OCI-LY3 (cell line): ENCODE measurements around the gene SIPA1L2.

Source experiments
- H2AFZ ChIP-seq: fragments of 200-600, 300-600 bp; shearing (Covaris generic); 2 replicates; pipeline ENCODE4 v1.6.0; 2014; ENCODE audit warnings: antibody characterized with exemption, low read depth, low read length
- H3K27ac ChIP-seq: fragments of 200-600, 300-600 bp; sonication (generic); 2 replicates; pipeline ENCODE4 v1.5.1; 2014; ENCODE audit warnings: mild to moderate bottlenecking, low read length, moderate library complexity, mixed read lengths
- H3K27me3 ChIP-seq: fragments of 200-600, 300-600 bp; sonication (generic); 2 replicates; pipeline ENCODE4 v1.6.1; 2014; ENCODE audit warnings: low read depth, low read length, mixed read lengths
- H3K36me3 ChIP-seq: fragments of 200-600, 300-600 bp; sonication (generic); replicated peaks from 2 replicates; pipeline ENCODE3; 2014; ENCODE audit warnings: low read depth, low read length, mixed read lengths
- H3K4me1 ChIP-seq: fragments of 300-600, 200-600 bp; sonication (generic); 2 replicates; pipeline ENCODE4 v1.6.1; 2014; ENCODE audit warnings: low read length, mixed read lengths
- H3K4me2 ChIP-seq: fragments of 200-600, 300-600 bp; sonication (generic); 2 replicates; pipeline ENCODE4 v1.6.1; 2014; ENCODE audit warnings: low read length, mixed read lengths
- H3K4me3 ChIP-seq: fragments of 300-600, 200-600 bp; sonication (generic); 2 replicates; pipeline ENCODE4 v1.5.1; 2014; ENCODE audit warnings: antibody characterized with exemption, mild to moderate bottlenecking, low read length, moderate library complexity
- H3K79me2 ChIP-seq: fragments of 300-600, 200-600 bp; shearing (Covaris generic); 2 replicates; pipeline ENCODE4 v1.6.1; 2014; ENCODE audit warnings: mild to moderate bottlenecking, low read length, mixed read lengths
- H3K9ac ChIP-seq: fragments of 300-600, 200-600 bp; shearing (Covaris generic); 2 replicates; pipeline ENCODE4 v1.6.0; 2014; ENCODE audit warnings: mild to moderate bottlenecking, low read length, moderate library complexity
- H3K9me3 ChIP-seq: fragments of 200-600, 300-600 bp; shearing (Covaris generic); 2 replicates; pipeline ENCODE4 v1.6.1; 2014; ENCODE audit warnings: low read length, mixed read lengths; ENCODE audit not compliant: insufficient read depth
- H4K20me1 ChIP-seq: fragments of 200-600, 300-600 bp; sonication (generic); 2 replicates; pipeline ENCODE4 v1.6.1; 2016; ENCODE audit warnings: low read length, mixed read lengths; ENCODE audit not compliant: insufficient read depth
- EZH2phosphoT487 ChIP-seq: fragments of 200-600 bp; shearing (Covaris generic); IDR thresholded peaks from 2 replicates; pipeline ENCODE4 v1.6.1; 2018; ENCODE audit warnings: antibody characterized with exemption, mixed run types, low read depth
- TF ChIP-seq, protein P1 (sequence below): fragments of 200-600, 300-600 bp; sonication (generic); IDR thresholded peaks from 2 replicates; pipeline ENCODE4 v1.5.1; 2014; ENCODE audit warnings: antibody characterized with exemption, low read length, low read depth

The SIPA1L2 gene

DNA sequence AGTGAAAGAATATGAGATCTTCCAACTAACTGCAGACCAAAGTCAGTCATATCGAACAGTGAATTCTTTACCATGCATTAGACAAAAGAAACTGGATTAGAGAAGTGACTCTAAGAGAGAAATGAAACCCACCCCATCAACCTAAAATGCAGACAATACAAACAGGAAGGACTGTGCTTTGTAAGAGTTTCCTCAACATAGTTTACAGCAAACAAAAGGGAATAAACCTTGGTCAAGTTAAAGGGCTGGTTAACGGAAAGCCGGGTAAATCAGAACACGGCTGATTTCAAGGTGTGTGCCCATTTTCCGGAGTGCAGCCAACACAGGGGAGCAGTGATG lies 39.2 kb downstream of the SIPA1L2 start:
- Histone ChIP-seq H2AFZ (no peak overlapping the region), H3K27me3 (no peaks in the 10 kb centered on the region), H3K9me3 (no peaks in the 10 kb centered on the region), H3K36me3 (no peaks in the 10 kb centered on the region), H3K79me2 (no peaks in the 10 kb centered on the region), H3K4me2 (no peak overlapping the region), H4K20me1 (no peaks in the 10 kb centered on the region), H3K4me1 (peaks cover 5% of the 10 kb centered on the region; the same call in 1 of the 2 replicates), H3K27ac (no peak overlapping the region), H3K4me3 (no peak overlapping the region), H3K9ac (no peak overlapping the region)
- no peak for TF ChIP-seq EZH2phosphoT487
- TF ChIP-seq, protein P1, sequence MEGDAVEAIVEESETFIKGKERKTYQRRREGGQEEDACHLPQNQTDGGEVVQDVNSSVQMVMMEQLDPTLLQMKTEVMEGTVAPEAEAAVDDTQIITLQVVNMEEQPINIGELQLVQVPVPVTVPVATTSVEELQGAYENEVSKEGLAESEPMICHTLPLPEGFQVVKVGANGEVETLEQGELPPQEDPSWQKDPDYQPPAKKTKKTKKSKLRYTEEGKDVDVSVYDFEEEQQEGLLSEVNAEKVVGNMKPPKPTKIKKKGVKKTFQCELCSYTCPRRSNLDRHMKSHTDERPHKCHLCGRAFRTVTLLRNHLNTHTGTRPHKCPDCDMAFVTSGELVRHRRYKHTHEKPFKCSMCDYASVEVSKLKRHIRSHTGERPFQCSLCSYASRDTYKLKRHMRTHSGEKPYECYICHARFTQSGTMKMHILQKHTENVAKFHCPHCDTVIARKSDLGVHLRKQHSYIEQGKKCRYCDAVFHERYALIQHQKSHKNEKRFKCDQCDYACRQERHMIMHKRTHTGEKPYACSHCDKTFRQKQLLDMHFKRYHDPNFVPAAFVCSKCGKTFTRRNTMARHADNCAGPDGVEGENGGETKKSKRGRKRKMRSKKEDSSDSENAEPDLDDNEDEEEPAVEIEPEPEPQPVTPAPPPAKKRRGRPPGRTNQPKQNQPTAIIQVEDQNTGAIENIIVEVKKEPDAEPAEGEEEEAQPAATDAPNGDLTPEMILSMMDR: no peak

DNA sequence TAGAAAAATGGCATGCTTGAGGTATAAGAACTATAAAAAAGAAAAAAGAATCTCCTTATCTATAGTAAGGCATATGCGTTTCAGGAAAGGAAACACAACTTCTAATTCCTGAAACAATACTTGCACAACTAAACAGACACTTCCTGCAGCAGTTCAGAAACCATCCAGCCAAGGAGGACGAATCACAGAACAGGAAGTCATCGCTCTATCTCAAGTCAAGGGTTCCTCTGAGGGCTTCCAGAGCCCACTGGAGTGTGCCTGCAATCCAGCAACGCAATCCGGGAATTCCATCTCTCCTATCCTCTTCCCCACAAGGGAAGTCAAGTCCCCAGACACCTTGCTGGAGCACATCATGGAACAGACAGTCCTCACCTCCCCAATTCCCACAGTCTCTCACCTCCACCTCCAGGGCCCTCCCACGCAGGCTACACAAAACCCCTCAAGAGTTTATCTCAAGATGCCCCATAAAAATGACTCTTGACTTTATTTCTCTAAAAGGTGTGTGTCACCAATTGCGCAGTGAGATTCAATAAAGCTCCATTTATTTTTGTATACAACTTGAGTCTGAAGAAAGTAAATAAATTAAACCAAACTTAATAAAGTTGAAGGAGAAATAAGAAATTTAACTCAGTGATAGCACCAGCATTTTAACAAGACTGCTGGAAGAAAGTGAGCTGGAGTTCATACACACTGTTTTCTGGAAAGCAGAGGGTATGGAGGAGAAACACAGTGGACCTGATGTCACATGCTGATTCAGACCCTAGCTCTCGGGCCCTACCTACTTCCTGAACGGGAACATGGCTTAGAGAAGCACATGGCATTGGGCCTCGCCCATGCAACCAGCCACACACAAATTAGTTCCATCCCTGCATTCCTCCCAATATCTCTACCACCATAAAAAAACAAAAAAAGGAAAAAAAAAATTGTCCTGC lies 39.9 kb downstream of the SIPA1L2 start:
- H3K9me3 ChIP-seq: no peaks in the 10 kb centered on the region
- no peak overlapping the region for H3K27ac ChIP-seq
- H4K20me1 ChIP-seq: no peaks in the 10 kb centered on the region
- no peak overlapping the region for H3K4me2 ChIP-seq
- no peak overlapping the region for H2AFZ ChIP-seq
- TF ChIP-seq, protein P1: no peak
- TF ChIP-seq EZH2phosphoT487: no peak
- H3K27me3 ChIP-seq: no peaks in the 10 kb centered on the region
- H3K4me1 ChIP-seq: peaks cover 5% of the 10 kb centered on the region; the same call in 1 of the 2 replicates
- no peaks in the 10 kb centered on the region for H3K36me3 ChIP-seq
- no peak overlapping the region for H3K9ac ChIP-seq
- H3K4me3 ChIP-seq: no peak overlapping the region
- H3K79me2 ChIP-seq: no peaks in the 10 kb centered on the region

DNA sequence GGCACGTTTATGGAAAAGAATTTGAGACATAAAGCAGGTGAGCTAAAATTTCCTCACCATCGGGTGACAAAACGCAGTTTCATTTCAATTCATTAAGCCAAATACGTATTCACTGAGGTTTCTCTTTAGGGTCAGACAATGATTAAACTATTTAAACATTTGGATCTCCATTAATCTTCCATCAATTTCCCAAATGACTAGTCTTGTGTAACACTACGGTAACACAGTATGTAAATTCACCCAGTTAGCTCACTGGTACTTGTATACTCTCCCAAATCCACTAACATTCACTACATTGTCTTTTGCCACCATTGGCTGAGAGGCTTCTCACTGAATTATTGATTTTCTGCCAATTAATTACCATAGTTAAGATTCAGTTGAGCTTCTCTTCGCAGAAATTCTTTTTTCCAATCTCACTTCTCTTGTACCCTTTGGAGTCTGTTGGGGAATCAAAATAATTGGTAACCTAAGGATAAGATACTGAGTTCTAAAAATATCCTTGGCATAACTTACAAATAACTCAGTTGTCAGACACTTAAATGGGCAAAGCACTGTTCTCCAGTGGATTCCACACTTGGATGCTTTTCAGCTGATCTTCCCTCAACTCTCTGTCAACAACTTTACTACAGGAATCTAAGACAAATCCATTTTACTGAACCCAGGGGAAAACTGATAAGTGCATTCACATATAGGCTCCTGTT lies 40.7 kb downstream of the SIPA1L2 start:
- H3K27ac ChIP-seq: no peak overlapping the region
- no peak for TF ChIP-seq EZH2phosphoT487
- TF ChIP-seq, protein P1: no peak
- peaks cover 5% of the 10 kb centered on the region; the same call in 1 of the 2 replicates for H3K4me1 ChIP-seq
- no peak overlapping the region for H3K4me2 ChIP-seq
- H3K9me3 ChIP-seq: no peaks in the 10 kb centered on the region
- no peak overlapping the region for H3K9ac ChIP-seq
- no peak overlapping the region for H3K4me3 ChIP-seq
- H3K79me2 ChIP-seq: no peaks in the 10 kb centered on the region
- no peak overlapping the region for H2AFZ ChIP-seq
- no peaks in the 10 kb centered on the region for H3K36me3 ChIP-seq
- no peaks in the 10 kb centered on the region for H4K20me1 ChIP-seq
- H3K27me3 ChIP-seq: no peaks in the 10 kb centered on the region
